Measurements from ENCODE around the gene ABHD2.
"Not testable (repeated sequence)": the region's sequence is repeated elsewhere in the genome, so short reads cannot be mapped to it uniquely, and the experiment has no call there.

The ABHD2 gene

GRCh38 chr15:89099968-89100367 is 11.7 kb downstream of the ABHD2 start:
- DNase-seq = no peak

- no peak for DNase-seq
Measured at GRCh38 chr15:89101302-89102193, 13.3 kb downstream of the ABHD2 start.

GRCh38 chr15:89103481-89104171 is 15.4 kb downstream of the ABHD2 start:
- DNase-seq = no peak

GRCh38 chr15:89104172-89104564 is 15.9 kb downstream of the ABHD2 start:
- no peak for DNase-seq

- DNase-seq = peak; percentile 64
Measured at GRCh38 chr15:89105147-89105546, 16.9 kb downstream of the ABHD2 start.

- DNase-seq = no peak
Measured at GRCh38 chr15:89106200-89106599, 17.9 kb downstream of the ABHD2 start.

GRCh38 chr15:89107984-89108383 is 19.7 kb downstream of the ABHD2 start:
- no peak for DNase-seq

- DNase-seq = no peak
Measured at GRCh38 chr15:89108835-89109234, 20.6 kb downstream of the ABHD2 start.

- DNase-seq = no peak
Measured at GRCh38 chr15:89109238-89109637, 21.0 kb downstream of the ABHD2 start.

- no peak for DNase-seq
Measured at GRCh38 chr15:89110060-89110459, 21.8 kb downstream of the ABHD2 start.

GRCh38 chr15:89111352-89111751 is 23.1 kb downstream of the ABHD2 start:
- DNase-seq = no peak

- no peak for DNase-seq
Measured at GRCh38 chr15:89111961-89112340, 23.7 kb downstream of the ABHD2 start.

GRCh38 chr15:89112341-89112971 is 24.2 kb downstream of the ABHD2 start:
- DNase-seq = no peak

GRCh38 chr15:89113296-89114024 is 25.2 kb downstream of the ABHD2 start:
- DNase-seq = no peak

GRCh38 chr15:89114990-89115389 is 26.7 kb downstream of the ABHD2 start:
- DNase-seq = no peak

GRCh38 chr15:89115547-89115946 is 27.3 kb downstream of the ABHD2 start:
- no peak for DNase-seq

GRCh38 chr15:89116404-89116803 is 28.1 kb downstream of the ABHD2 start:
- DNase-seq = no peak

- peak; percentile 76 for DNase-seq
Measured at GRCh38 chr15:89117790-89118189, 29.5 kb downstream of the ABHD2 start.

GRCh38 chr15:89118481-89118989 is 30.3 kb downstream of the ABHD2 start:
- no peak for DNase-seq

- peak; percentile 67 for DNase-seq
Measured at GRCh38 chr15:89119489-89120478, 31.5 kb downstream of the ABHD2 start.

GRCh38 chr15:89120479-89121000 is 32.3 kb downstream of the ABHD2 start:
- not testable (repeated sequence) for DNase-seq
